ENCODE results near the gene SNRNP48. TPM values are rescaled to one million over a fixed set of nuclear protein-coding genes. Genes with fewer than 3 reads are reported as not detected.

Gene SNRNP48
- polyA plus RNA-seq, 1 of the 3 experiments (the other 2 are of a cell fraction): 5.7 TPM

GRCh38 chr6:7578516-7578915, 11.5 kb upstream of the SNRNP48 start:
- ChIA-PET CTCF (no interaction called here), POLR2A (no interaction called here)
- Histone ChIP-seq H3K9me3 (no peaks in the 10 kb centered on the region), H3K9ac (no peak overlapping the region), H4K20me1 (ENCODE audit: insufficient read depth) (no peaks in the 10 kb centered on the region), H3K27me3 (ENCODE audit: insufficient read depth) (peaks cover 57% of the 10 kb centered on the region; the same call in 1 of the 2 replicates), H2AFZ (ENCODE audit: low read depth) (no peak overlapping the region), H3K79me2 (ENCODE audit: insufficient read depth) (no peaks in the 10 kb centered on the region), H3K36me3 (replicated peaks in 1 of 2; ENCODE audit: control insufficient read depth in 1 of 2, insufficient read depth in 2 of 2, low read length in 1 of 2) (no peaks in the 10 kb centered on the region), H3K4me2 (no peak overlapping the region), H3K4me1 (ENCODE audit: control insufficient read depth in 1 of 2, insufficient read depth in 2 of 2, low read depth in 1 of 2, low read length in 1 of 2) (no peaks in the 10 kb centered on the region), H3F3A (replicated peaks; ENCODE audit: insufficient read depth) (no peaks in the 10 kb centered on the region), H3K9me2 (no peaks in the 10 kb centered on the region), H3K27ac (ENCODE audit: low read depth in 2 of 2, low read length in 1 of 2) (no peak overlapping the region), H3K4me3 (ENCODE audit: low read depth in 2 of 2, low read length in 1 of 2) (no peak overlapping the region)
- DNase-seq: no peak
- TF ChIP-seq GATA2 (CRISPR knock-in tag; IDR thresholded peaks at IDR 0.05) (no peak), TCF12 (IDR thresholded peaks at IDR 0.05) (no peak), EP300 (IDR thresholded peaks at IDR 0.05; ENCODE audit: borderline replicate concordance in 1 of 2, low read depth in 1 of 2, low read length in 1 of 2) (no peak), MAX (IDR thresholded peaks at IDR 0.05; ENCODE audit: low read depth) (no peak), EZH2phosphoT487 (IDR thresholded peaks at IDR 0.05; ENCODE audit: borderline replicate concordance, low read depth) (no peak), RCOR1 (IDR thresholded peaks at IDR 0.05; ENCODE audit: low read length) (no peak), YY1 (IDR thresholded peaks at IDR 0.05; ENCODE audit: low read depth) (no peak), RAD21 (IDR thresholded peaks at IDR 0.05; ENCODE audit: low read length) (no peak), SIN3A (IDR thresholded peaks at IDR 0.05; ENCODE audit: borderline replicate concordance, low read depth, low read length) (no peak), POLR2AphosphoS5 (IDR thresholded peaks at IDR 0.05; ENCODE audit: low read depth, low read length) (no peak), MEF2A (IDR thresholded peaks at IDR 0.05; ENCODE audit: borderline replicate concordance, low read depth) (no peak), TAF1 (IDR thresholded peaks at IDR 0.05; ENCODE audit: borderline replicate concordance, low read depth, low read length) (no peak), NRF1 (IDR thresholded peaks at IDR 0.05; ENCODE audit: low read depth, low read length) (no peak)
- 6% methylated on average over 2 of the region's 2 CpGs for WGBS (ENCODE audit: low lambda C conversion rate)

- CTCF ChIA-PET: no interaction called here
- no peak overlapping the region for H3K4me2 ChIP-seq
- no peak overlapping the region for H3K4me3 ChIP-seq (ENCODE audit: low read depth in 2 of 2, low read length in 1 of 2)
- DNase-seq: no peak
- no peaks in the 10 kb centered on the region for H3K9me3 ChIP-seq
- no peaks in the 10 kb centered on the region for H3K9me2 ChIP-seq
- WGBS (ENCODE audit: low lambda C conversion rate): 22% methylated on average over 2 of the region's 2 CpGs
- no peaks in the 10 kb centered on the region for H4K20me1 ChIP-seq (ENCODE audit: insufficient read depth)
- POLR2A ChIA-PET: no interaction called here
- no peak overlapping the region for H2AFZ ChIP-seq (ENCODE audit: low read depth)
- no peak overlapping the region for H3K27ac ChIP-seq (ENCODE audit: low read depth in 2 of 2, low read length in 1 of 2)
- no peaks in the 10 kb centered on the region for H3K4me1 ChIP-seq (ENCODE audit: control insufficient read depth in 1 of 2, insufficient read depth in 2 of 2, low read depth in 1 of 2, low read length in 1 of 2)
- TF ChIP-seq TEAD4 (IDR thresholded peaks at IDR 0.05; ENCODE audit: borderline replicate concordance, insufficient read depth) (no peak), RFX5 (IDR thresholded peaks at IDR 0.05; ENCODE audit: low read length) (no peak), MXI1 (IDR thresholded peaks at IDR 0.05; ENCODE audit: low read depth, low read length) (no peak), EP300 (IDR thresholded peaks at IDR 0.05; ENCODE audit: borderline replicate concordance in 1 of 2, low read depth in 1 of 2, low read length in 1 of 2) (no peak), EZH2phosphoT487 (IDR thresholded peaks at IDR 0.05; ENCODE audit: borderline replicate concordance, low read depth) (no peak), USF1 (IDR thresholded peaks at IDR 0.05; ENCODE audit: borderline replicate concordance, low read depth) (no peak), MAX (IDR thresholded peaks at IDR 0.05; ENCODE audit: low read depth) (no peak), SMC3 (IDR thresholded peaks at IDR 0.05; ENCODE audit: low read depth, low read length) (no peak), REST (IDR thresholded peaks at IDR 0.05; ENCODE audit: low read depth, low read length) (no peak), ZBTB33 (IDR thresholded peaks at IDR 0.05; ENCODE audit: borderline replicate concordance, low read depth) (no peak), POLR2AphosphoS5 (IDR thresholded peaks at IDR 0.05; ENCODE audit: low read depth, low read length) (no peak)
- H3K27me3 ChIP-seq (ENCODE audit: insufficient read depth): peaks cover 61% of the 10 kb centered on the region; the same call in 1 of the 2 replicates
- H3K36me3 ChIP-seq (replicated peaks in 1 of 2; ENCODE audit: control insufficient read depth in 1 of 2, insufficient read depth in 2 of 2, low read length in 1 of 2): no peaks in the 10 kb centered on the region
- H3K79me2 ChIP-seq (ENCODE audit: insufficient read depth): no peaks in the 10 kb centered on the region
- H3F3A ChIP-seq (replicated peaks; ENCODE audit: insufficient read depth): no peaks in the 10 kb centered on the region
- H3K9ac ChIP-seq: no peak overlapping the region
These were observed 11.1 kb upstream of the SNRNP48 start for GRCh38 chr6:7578931-7579330.

Measured in SK-N-SH (cell line).